ENCODE measurements around the gene CCDC159. TPM values are rescaled to one million over a fixed set of nuclear protein-coding genes. Genes with fewer than 3 reads are reported as not detected.

Gene CCDC159
- total and polyA plus RNA-seq, 5 donors from 2014 or later, result 18.7 to 66.5 (median 22.3) TPM

DNA sequence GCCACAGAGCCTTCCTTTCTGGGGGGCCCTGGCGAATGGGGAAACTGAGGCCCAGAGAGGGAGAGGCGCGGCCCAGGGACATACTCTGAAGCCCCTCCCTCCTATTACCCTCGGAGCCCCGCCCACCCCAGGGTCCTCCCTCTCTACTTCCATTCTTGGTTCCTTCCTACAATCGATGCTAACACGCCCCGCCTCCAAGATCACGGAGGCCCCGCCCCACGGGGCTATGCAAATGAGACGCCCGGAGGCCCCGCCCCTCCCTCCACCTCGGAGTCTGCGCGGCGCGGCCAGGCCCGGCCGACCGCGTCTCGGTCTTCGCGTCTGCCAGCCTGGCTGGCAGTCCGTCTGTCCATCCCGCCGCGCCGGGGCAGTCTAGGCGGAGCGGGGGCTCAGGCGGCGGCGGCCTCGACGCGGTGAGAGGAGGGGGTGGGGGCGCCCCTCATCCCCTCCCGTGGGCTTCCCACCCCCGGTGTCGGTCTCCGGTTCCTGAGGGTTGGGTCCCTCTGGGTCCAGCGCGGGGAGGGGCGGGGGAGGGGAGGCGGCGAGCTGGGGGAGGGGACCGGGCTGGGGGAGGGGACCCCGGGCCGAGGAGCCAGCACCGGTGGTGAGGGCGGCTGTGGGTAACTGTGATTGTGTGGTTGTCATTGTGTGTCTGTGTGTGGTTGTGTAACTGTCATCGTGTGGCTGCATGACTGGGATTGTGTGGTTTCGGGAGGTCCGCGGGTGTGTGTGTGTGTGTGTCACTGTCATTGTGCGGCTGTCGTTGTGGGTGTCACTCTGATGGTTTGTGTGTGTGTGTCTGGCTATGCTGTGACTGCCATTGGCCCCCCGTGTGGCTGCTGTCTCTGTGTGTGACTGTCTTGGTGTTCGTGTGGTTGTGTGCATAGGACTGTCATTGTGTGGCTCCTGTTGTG, 9.1 kb downstream of the CCDC159 start, which contains the start of gene PLPPR2:
TSS of gene PLPPR2 (plus strand) at position 273 of the 914 bp plus-strand sequence. CDS start 2,242 bp downstream, outside the sequence.
- DNase-seq (peak; percentile 82 to 84 (median 82)), ATAC-seq (ENCODE audit: low read depth in 2 of 2) (peak; percentile 85 to 86)
- Mint-ChIP-seq H3K4me3 (peak within 1 kb of the TSS; percentile 77 to 88 (median 85)), H3K4me1 (peaks cover 0 to 20% (median 4%) of the 10 kb centered on the region in 4 donors), H3K27ac (peak within 1 kb of the TSS; percentile 83 to 94 (median 90)), H3K27me3 (no peaks in the 10 kb centered on the region), H3K36me3 (no peaks in the 10 kb centered on the region), H3K9me3 (no peaks in the 10 kb centered on the region)
- Histone ChIP-seq H3K4me3 (ENCODE audit: low read depth, low read length) (peak within 1 kb of the TSS; percentile 68), H3K27me3 (ENCODE audit: control insufficient read depth, insufficient read depth, low read length) (no peaks in the 10 kb centered on the region), H3K36me3 (ENCODE audit: control insufficient read depth, insufficient read depth, low read length) (no peaks in the 10 kb centered on the region), H3K27ac (ENCODE audit: insufficient read depth, low read length, poor library complexity, severe bottlenecking) (peak within 1 kb of the TSS; percentile 23), H3K9me3 (ENCODE audit: control insufficient read depth in 2 of 2, low read length in 2 of 2) (no peaks in the 10 kb centered on the region), H3K4me1 (ENCODE audit: control insufficient read depth, insufficient read depth, low read length, poor library complexity, severe bottlenecking) (peaks cover 6% of the 10 kb centered on the region)

DNA sequence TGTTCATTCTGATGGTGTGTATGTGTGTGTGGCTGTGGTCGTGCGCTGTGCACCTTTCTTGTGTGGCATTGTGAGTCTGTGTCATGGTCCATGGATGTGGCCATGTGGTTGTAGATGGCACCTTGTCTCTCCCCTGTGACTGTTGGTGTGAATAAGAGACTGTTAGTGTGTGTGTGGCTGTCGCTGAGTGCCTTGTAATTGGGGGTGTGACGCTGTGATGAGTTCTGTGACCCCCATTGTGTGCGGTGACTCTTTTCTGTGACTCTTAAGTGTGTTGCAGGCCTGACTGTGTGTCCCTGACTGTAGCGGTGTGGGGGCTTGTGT, 9.7 kb downstream of the CCDC159 start:
- peak overlapping the region; percentile 83 to 94 (median 90) for H3K27ac Mint-ChIP-seq

DNA sequence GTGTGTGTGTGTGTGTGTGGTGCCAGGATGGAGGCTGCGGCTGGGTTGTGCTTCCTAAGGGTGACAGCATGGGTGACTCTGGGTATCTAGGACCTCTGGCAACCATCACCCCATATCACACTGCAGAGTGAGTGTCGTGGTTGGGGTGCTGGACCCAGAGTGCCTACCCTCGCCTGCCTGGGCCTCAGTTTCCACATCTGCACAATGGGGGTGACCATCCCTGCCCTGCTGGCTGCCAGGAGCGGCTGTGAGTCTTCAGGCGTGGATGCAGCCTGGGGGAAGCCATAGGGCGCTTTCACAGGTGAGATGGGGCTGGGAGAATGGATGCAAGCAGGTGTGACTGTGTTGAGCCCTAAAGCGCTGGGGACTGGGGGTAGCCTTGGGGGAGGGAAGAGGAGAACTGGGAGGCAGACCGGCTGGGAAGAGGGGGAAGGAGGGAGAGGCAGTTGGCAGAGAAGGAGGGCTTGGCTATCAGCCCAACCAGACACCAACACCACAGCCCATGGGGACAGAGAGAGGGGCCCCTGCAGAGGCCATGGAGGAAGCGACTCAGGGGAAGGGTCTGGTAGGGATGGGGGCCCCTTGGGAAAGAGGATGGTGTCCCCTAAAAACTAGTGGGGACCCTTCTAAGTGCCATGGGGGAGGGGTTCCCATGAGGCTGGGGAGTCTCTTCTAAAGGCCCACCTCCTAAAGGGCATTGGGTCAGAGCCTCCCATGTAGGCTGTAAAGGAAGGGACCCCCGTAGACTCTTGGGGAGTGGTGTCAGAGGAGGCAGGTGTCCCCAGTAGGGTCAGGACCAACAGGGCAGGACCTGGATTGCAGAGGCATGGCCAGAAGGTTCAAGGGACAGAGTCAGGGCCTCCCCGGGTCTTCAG, 10.6 kb downstream of the CCDC159 start:
- no peak for ATAC-seq (ENCODE audit: low read depth in 2 of 2)

More for the DNA sequence above, 9.7 kb downstream of the CCDC159 start:
- Mint-ChIP-seq H3K27me3 (no peaks in the 10 kb centered on the region), H3K36me3 (no peaks in the 10 kb centered on the region), H3K9me3 (no peaks in the 10 kb centered on the region), H3K4me1 (peaks cover 0 to 20% (median 4%) of the 10 kb centered on the region in 4 donors), H3K4me3 (peak overlapping the region in 3 of 4 donors; percentile 84 to 88 (median 86))
- Histone ChIP-seq H3K27me3 (ENCODE audit: control insufficient read depth, insufficient read depth, low read length) (no peaks in the 10 kb centered on the region), H3K4me3 (ENCODE audit: low read depth, low read length) (peak overlapping the region; percentile 68), H3K27ac (ENCODE audit: insufficient read depth, low read length, poor library complexity, severe bottlenecking) (no peak overlapping the region), H3K36me3 (ENCODE audit: control insufficient read depth, insufficient read depth, low read length) (no peaks in the 10 kb centered on the region), H3K9me3 (ENCODE audit: control insufficient read depth in 2 of 2, low read length in 2 of 2) (no peaks in the 10 kb centered on the region), H3K4me1 (ENCODE audit: control insufficient read depth, insufficient read depth, low read length, poor library complexity, severe bottlenecking) (peaks cover 6% of the 10 kb centered on the region)
- no peak for ATAC-seq (ENCODE audit: low read depth in 2 of 2)
- no peak for DNase-seq

DNA sequence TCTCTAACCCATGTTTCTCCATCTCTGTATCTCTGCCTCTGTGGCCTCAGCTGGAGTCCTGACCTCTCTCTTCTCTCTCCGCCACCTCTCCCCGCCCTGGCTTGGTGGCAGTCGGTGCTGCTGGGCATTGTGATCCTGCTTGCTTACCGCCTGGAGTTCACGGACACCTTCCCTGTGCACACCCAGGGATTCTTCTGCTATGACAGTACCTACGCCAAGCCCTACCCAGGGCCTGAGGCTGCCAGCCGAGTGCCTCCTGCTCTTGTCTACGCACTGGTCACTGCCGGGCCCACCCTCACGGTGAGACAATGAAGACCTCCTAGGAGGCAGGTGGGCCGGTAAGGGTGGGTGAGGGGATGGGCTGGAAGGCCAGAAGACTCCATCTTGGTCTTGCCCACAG, 13.1 kb downstream of the CCDC159 start:
- Histone ChIP-seq H3K27me3 (ENCODE audit: control insufficient read depth, insufficient read depth, low read length) (no peaks in the 10 kb centered on the region), H3K4me1 (ENCODE audit: control insufficient read depth, insufficient read depth, low read length, poor library complexity, severe bottlenecking) (peaks cover 6% of the 10 kb centered on the region), H3K4me3 (ENCODE audit: low read depth, low read length) (no peak overlapping the region), H3K27ac (ENCODE audit: insufficient read depth, low read length, poor library complexity, severe bottlenecking) (no peak overlapping the region), H3K9me3 (ENCODE audit: control insufficient read depth in 2 of 2, low read length in 2 of 2) (no peaks in the 10 kb centered on the region), H3K36me3 (ENCODE audit: control insufficient read depth, insufficient read depth, low read length) (no peaks in the 10 kb centered on the region)
- H3K27me3 Mint-ChIP-seq, result no peaks in the 10 kb centered on the region
- peaks cover 0 to 20% (median 4%) of the 10 kb centered on the region in 4 donors for H3K4me1 Mint-ChIP-seq
- no peaks in the 10 kb centered on the region for H3K36me3 Mint-ChIP-seq
- peak overlapping the region in 1 of 3 donors; percentile 30 for H3K27ac Mint-ChIP-seq
- H3K4me3 Mint-ChIP-seq, result no peak overlapping the region
- ATAC-seq (ENCODE audit: low read depth in 2 of 2), result no peak
- no peaks in the 10 kb centered on the region for H3K9me3 Mint-ChIP-seq
- no peak for DNase-seq

More for the DNA sequence above, 10.6 kb downstream of the CCDC159 start:
- Mint-ChIP-seq H3K27ac (peak overlapping the region in 2 of 3 donors; percentile 69 to 90), H3K36me3 (no peaks in the 10 kb centered on the region), H3K9me3 (no peaks in the 10 kb centered on the region), H3K4me3 (peak overlapping the region in 2 of 4 donors; percentile 84 to 86), H3K4me1 (peaks cover 0 to 20% (median 4%) of the 10 kb centered on the region in 4 donors), H3K27me3 (no peaks in the 10 kb centered on the region)
- H3K36me3 ChIP-seq (ENCODE audit: control insufficient read depth, insufficient read depth, low read length), result no peaks in the 10 kb centered on the region
- H3K4me3 ChIP-seq (ENCODE audit: low read depth, low read length), result no peak overlapping the region
- no peaks in the 10 kb centered on the region for H3K9me3 ChIP-seq (ENCODE audit: control insufficient read depth in 2 of 2, low read length in 2 of 2)
- no peak overlapping the region for H3K27ac ChIP-seq (ENCODE audit: insufficient read depth, low read length, poor library complexity, severe bottlenecking)
- H3K27me3 ChIP-seq (ENCODE audit: control insufficient read depth, insufficient read depth, low read length), result no peaks in the 10 kb centered on the region
- DNase-seq, result no peak
- H3K4me1 ChIP-seq (ENCODE audit: control insufficient read depth, insufficient read depth, low read length, poor library complexity, severe bottlenecking), result peaks cover 6% of the 10 kb centered on the region

DNA sequence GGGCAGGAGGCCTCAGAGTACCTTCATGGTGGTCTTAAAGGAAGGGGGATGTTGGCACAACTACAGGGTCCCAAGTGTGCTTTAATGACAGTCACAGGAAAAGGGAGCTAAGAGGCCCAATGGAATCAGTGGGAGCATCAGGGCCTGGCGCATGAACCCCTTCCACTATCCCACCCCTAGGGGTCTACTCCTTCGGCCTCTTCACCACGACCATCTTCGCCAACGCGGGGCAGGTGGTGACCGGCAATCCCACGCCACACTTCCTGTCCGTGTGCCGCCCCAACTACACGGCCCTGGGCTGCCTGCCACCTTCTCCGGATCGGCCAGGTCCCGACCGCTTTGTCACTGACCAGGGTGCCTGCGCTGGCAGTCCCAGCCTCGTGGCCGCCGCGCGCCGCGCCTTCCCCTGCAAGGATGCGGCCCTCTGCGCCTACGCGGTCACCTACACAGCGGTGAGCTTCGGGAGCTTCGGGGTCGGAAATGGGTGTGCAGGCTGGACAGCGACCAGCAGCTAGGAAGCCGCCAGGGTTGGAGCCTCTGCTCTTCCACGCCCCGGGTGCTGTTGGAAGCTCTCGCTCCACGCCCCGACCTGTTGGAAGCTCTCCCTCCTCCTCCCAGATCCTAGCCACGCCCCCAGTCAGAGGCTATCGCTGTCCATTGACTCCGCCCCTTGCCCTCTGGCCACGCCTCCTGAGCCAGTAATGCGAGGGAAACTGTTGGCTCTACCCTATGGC, 14.9 kb downstream of the CCDC159 start:
- no peak for ATAC-seq (ENCODE audit: low read depth in 2 of 2)
- no peaks in the 10 kb centered on the region for H3K9me3 ChIP-seq (ENCODE audit: control insufficient read depth in 2 of 2, low read length in 2 of 2)

DNA sequence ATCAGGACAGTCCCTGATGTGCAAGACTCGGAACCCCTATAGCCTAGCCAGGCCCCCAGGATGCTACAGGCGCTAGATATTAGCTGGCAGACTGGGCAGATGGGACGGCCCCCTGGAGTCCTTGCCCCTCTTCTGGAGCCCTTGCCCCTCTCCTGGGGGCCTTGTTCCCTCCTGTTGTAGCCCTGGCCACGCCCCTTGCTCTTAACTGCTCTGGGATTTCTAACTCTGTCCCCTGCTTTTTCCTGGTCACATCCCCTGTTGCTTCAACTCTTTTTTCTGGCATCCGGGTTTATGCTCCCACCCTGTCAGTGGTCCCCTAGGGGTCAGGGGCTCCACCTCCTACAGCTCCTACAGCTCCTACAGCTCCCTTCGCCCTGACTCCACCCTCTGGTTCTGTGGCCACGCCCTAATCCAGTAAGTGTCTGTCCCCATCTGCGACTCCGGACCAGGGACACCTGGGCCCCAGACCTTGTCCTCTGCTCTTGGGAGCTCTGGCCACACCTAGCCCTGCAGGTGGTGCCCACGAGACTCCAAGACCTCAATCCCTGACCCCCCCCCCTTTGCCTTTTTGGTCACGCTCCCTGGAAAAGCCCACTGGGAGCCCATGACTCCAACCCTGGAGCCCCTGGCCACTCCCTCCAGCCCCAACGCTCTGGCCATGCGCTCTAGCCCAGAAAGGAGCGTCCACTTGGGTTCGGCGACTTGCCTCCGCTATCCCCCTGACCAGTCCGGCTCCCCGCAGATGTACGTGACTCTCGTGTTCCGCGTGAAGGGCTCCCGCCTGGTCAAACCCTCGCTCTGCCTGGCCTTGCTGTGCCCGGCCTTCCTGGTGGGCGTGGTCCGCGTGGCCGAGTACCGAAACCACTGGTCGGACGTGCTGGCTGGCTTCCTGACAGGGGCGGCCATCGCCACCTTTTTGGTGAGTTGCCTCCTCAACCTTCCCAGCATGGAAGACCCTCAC, 15.7 kb downstream of the CCDC159 start:
- Histone ChIP-seq H3K9me3 (ENCODE audit: control insufficient read depth in 2 of 2, low read length in 2 of 2) (no peaks in the 10 kb centered on the region), H3K27ac (ENCODE audit: insufficient read depth, low read length, poor library complexity, severe bottlenecking) (no peak overlapping the region), H3K4me1 (ENCODE audit: control insufficient read depth, insufficient read depth, low read length, poor library complexity, severe bottlenecking) (no peaks in the 10 kb centered on the region), H3K36me3 (ENCODE audit: control insufficient read depth, insufficient read depth, low read length) (no peaks in the 10 kb centered on the region), H3K27me3 (ENCODE audit: control insufficient read depth, insufficient read depth, low read length) (no peaks in the 10 kb centered on the region), H3K4me3 (ENCODE audit: low read depth, low read length) (no peak overlapping the region)
- H3K36me3 Mint-ChIP-seq, result peaks cover 4% of the 10 kb centered on the region
- no peak overlapping the region for H3K4me3 Mint-ChIP-seq
- DNase-seq (no peak), ATAC-seq (ENCODE audit: low read depth in 2 of 2) (no peak)
- H3K27me3 Mint-ChIP-seq, result no peaks in the 10 kb centered on the region
- H3K27ac Mint-ChIP-seq, result no peak overlapping the region
- no peaks in the 10 kb centered on the region for H3K9me3 Mint-ChIP-seq
- peaks cover 0 to 2% (median 0%) of the 10 kb centered on the region in 4 donors for H3K4me1 Mint-ChIP-seq

More for the DNA sequence above, 14.9 kb downstream of the CCDC159 start:
- Mint-ChIP-seq H3K27me3 (no peaks in the 10 kb centered on the region), H3K27ac (no peak overlapping the region), H3K36me3 (peaks cover 4% of the 10 kb centered on the region), H3K9me3 (no peaks in the 10 kb centered on the region), H3K4me3 (no peak overlapping the region), H3K4me1 (peaks cover 0 to 7% (median 1%) of the 10 kb centered on the region in 4 donors)
- DNase-seq, result no peak
- Histone ChIP-seq H3K4me3 (ENCODE audit: low read depth, low read length) (no peak overlapping the region), H3K4me1 (ENCODE audit: control insufficient read depth, insufficient read depth, low read length, poor library complexity, severe bottlenecking) (no peaks in the 10 kb centered on the region), H3K36me3 (ENCODE audit: control insufficient read depth, insufficient read depth, low read length) (no peaks in the 10 kb centered on the region), H3K27ac (ENCODE audit: insufficient read depth, low read length, poor library complexity, severe bottlenecking) (no peak overlapping the region), H3K27me3 (ENCODE audit: control insufficient read depth, insufficient read depth, low read length) (no peaks in the 10 kb centered on the region)

All from CD4-positive, CD25-positive, alpha-beta regulatory T cell (primary cell).